Measurements from ENCODE around the gene TSPAN4. TPM values are rescaled to one million over a fixed set of nuclear protein-coding genes. Genes with fewer than 3 reads are reported as not detected.

The TSPAN4 gene
- total RNA-seq, 1 donor from 2014 or later: 50.8 TPM

DNA sequence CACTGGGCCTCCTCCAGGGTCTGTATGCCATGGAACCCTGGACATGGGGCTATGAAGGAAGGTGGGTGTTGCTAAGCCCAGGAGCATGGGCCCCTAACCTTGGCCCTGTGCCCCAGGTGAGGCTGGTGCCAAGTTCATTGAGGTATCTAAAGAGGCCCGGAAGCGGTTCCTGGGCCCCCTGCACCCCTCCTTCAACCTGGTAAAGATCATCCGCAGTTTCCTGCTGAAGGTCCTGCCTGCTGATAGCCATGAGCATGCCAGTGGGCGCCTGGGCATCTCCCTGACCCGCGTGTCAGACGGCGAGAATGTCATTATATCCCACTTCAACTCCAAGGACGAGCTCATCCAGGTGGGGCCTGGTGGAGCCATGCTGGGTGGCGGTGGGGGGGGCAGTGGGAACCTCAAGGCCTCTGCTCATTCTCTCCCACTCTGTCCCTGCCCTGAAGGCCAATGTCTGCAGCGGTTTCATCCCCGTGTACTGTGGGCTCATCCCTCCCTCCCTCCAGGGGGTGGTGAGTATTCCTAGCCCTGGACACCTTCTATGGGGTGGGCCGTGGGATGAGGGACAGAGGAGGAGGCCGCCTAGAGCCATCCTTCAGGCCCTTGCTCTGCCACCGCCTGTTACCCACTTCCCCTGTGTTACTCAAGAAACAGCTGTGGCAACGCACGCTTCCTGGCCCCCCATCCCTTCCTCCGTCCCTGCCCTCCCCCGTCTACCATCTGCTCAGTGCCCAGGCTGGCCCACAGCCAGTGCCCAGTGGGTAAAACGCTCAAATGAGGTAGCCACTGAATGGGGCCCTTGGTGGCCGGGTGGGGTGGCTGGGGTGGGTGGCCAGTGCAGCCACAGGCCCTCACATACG, 20.9 kb upstream of the TSPAN4 start:
- FAIRE-seq (no peak), DNase-seq (ENCODE audit: low read depth) (no peak)
- Histone ChIP-seq H3K36me3 (ENCODE audit: control insufficient read depth, insufficient read depth, low read length) (peaks cover 18% of the 10 kb centered on the region), H3K4me3 (ENCODE audit: low read depth, low read length) (no peak overlapping the region), H3K27me3 (ENCODE audit: control insufficient read depth, insufficient read depth, low read length) (no peaks in the 10 kb centered on the region)
- TF ChIP-seq, protein P1, sequence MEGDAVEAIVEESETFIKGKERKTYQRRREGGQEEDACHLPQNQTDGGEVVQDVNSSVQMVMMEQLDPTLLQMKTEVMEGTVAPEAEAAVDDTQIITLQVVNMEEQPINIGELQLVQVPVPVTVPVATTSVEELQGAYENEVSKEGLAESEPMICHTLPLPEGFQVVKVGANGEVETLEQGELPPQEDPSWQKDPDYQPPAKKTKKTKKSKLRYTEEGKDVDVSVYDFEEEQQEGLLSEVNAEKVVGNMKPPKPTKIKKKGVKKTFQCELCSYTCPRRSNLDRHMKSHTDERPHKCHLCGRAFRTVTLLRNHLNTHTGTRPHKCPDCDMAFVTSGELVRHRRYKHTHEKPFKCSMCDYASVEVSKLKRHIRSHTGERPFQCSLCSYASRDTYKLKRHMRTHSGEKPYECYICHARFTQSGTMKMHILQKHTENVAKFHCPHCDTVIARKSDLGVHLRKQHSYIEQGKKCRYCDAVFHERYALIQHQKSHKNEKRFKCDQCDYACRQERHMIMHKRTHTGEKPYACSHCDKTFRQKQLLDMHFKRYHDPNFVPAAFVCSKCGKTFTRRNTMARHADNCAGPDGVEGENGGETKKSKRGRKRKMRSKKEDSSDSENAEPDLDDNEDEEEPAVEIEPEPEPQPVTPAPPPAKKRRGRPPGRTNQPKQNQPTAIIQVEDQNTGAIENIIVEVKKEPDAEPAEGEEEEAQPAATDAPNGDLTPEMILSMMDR (IDR thresholded peaks at IDR 0.05; ENCODE audit: insufficient read depth, low read length, severe bottlenecking): no peak

GRCh38 chr11:823441-824291, 19.0 kb upstream of the TSPAN4 start:
- TF ChIP-seq, protein P1 (IDR thresholded peaks at IDR 0.05; ENCODE audit: insufficient read depth, low read length, severe bottlenecking): no peak
- no peak overlapping the region for H3K4me3 ChIP-seq (ENCODE audit: low read depth, low read length)
- DNase-seq (ENCODE audit: low read depth) (no peak), FAIRE-seq (no peak)
- H3K36me3 ChIP-seq (ENCODE audit: control insufficient read depth, insufficient read depth, low read length): peaks cover 18% of the 10 kb centered on the region
- H3K27me3 ChIP-seq (ENCODE audit: control insufficient read depth, insufficient read depth, low read length): no peaks in the 10 kb centered on the region

GRCh38 chr11:824292-824880, 18.3 kb upstream of the TSPAN4 start:
- no peak for DNase-seq (ENCODE audit: low read depth)
- FAIRE-seq: no peak
- Histone ChIP-seq H3K4me3 (ENCODE audit: low read depth, low read length) (no peak overlapping the region), H3K36me3 (ENCODE audit: control insufficient read depth, insufficient read depth, low read length) (peaks cover 18% of the 10 kb centered on the region), H3K27me3 (ENCODE audit: control insufficient read depth, insufficient read depth, low read length) (no peaks in the 10 kb centered on the region)
- TF ChIP-seq, protein P1 (IDR thresholded peaks at IDR 0.05; ENCODE audit: insufficient read depth, low read length, severe bottlenecking): no peak

DNA sequence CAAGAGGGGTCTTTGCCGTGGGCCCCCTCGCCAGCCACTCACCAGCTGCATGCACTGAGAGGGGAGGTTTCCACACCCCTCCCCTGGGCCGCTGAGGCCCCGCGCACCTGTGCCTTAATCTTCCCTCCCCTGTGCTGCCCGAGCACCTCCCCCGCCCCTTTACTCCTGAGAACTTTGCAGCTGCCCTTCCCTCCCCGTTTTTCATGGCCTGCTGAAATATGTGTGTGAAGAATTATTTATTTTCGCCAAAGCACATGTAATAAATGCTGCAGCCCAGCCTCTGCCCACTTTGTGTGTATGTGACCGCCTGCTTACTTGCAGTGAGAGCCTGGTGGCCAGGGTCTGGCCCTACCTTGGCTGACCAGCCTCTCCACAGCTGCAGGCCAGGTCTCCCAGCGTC, 17.7 kb upstream of the TSPAN4 start:
- Histone ChIP-seq H3K36me3 (ENCODE audit: control insufficient read depth, insufficient read depth, low read length) (peaks cover 18% of the 10 kb centered on the region), H3K4me3 (ENCODE audit: low read depth, low read length) (no peak overlapping the region), H3K27me3 (ENCODE audit: control insufficient read depth, insufficient read depth, low read length) (peaks cover 2% of the 10 kb centered on the region)
- FAIRE-seq: no peak
- no peak for DNase-seq (ENCODE audit: low read depth)
- TF ChIP-seq, protein P1 (IDR thresholded peaks at IDR 0.05; ENCODE audit: insufficient read depth, low read length, severe bottlenecking): no peak

- no peak for FAIRE-seq
- DNase-seq (ENCODE audit: low read depth): no peak
- peaks cover 18% of the 10 kb centered on the region for H3K36me3 ChIP-seq (ENCODE audit: control insufficient read depth, insufficient read depth, low read length)
- H3K4me3 ChIP-seq (ENCODE audit: low read depth, low read length): no peak overlapping the region
- TF ChIP-seq, protein P1 (IDR thresholded peaks at IDR 0.05; ENCODE audit: insufficient read depth, low read length, severe bottlenecking): no peak
- H3K27me3 ChIP-seq (ENCODE audit: control insufficient read depth, insufficient read depth, low read length): peaks cover 2% of the 10 kb centered on the region
Observed at GRCh38 chr11:825366-826226, 17.1 kb upstream of the TSPAN4 start.
